HepG2 (cell line): Measurements from ENCODE around the gene ANTXR1. TPM values are rescaled to one million over a fixed set of nuclear protein-coding genes. Genes with fewer than 3 reads are reported as not detected.

Experiments
- ARID4A ChIP-seq: sonication (generic); formaldehyde crosslinking; IDR thresholded peaks from 2 replicates; pipeline ENCODE4 v1.5.0; 2020; ENCODE audit warnings: mild to moderate bottlenecking, missing genetic modification reagents, borderline replicate concordance
- CBX1 ChIP-seq: IDR thresholded peaks from one replicate; pipeline ENCODE4 v1.6.1; 2016; ENCODE audit warnings: antibody characterized with exemption, low read depth
- CBX5 ChIP-seq: sonication (generic); formaldehyde crosslinking; IDR thresholded peaks from 2 replicates; pipeline ENCODE4 v1.4.0; 2020; ENCODE audit warnings: missing genetic modification reagents, borderline replicate concordance
- CENPT ChIP-seq: sonication (generic); formaldehyde crosslinking; IDR thresholded peaks from 2 replicates; pipeline ENCODE4 v1.8.0; 2022; ENCODE audit warnings: low read depth, mild to moderate bottlenecking, moderate library complexity, missing genetic modification reagents
- FOXJ3 ChIP-seq: sonication (generic); formaldehyde crosslinking; IDR thresholded peaks from 2 replicates; pipeline ENCODE4 v1.4.0; 2020; ENCODE audit warnings: missing genetic modification reagents, mild to moderate bottlenecking, borderline replicate concordance
- TCF7 ChIP-seq: sonication (generic); IDR thresholded peaks from 2 replicates; pipeline ENCODE4 v1.6.1; 2016; ENCODE audit warnings: antibody characterized with exemption, low read depth
- XRCC5 ChIP-seq: fragments of 200-400 bp; formaldehyde crosslinking; optimal IDR thresholded peaks from 2 replicates; pipeline ENCODE3; 2017; ENCODE audit warnings: mild to moderate bottlenecking, low read length
- ZNF234 ChIP-seq: sonication (generic); formaldehyde crosslinking; conservative IDR thresholded peaks from 2 replicates; pipeline ENCODE4 v1.5.1; 2020; ENCODE audit warnings: mild to moderate bottlenecking, missing genetic modification reagents
- ZNF292 ChIP-seq: sonication (generic); formaldehyde crosslinking; IDR thresholded peaks from 2 replicates; pipeline ENCODE4 v1.8.1; 2022; ENCODE audit warnings: mild to moderate bottlenecking, low read depth, missing genetic modification reagents, borderline replicate concordance
- ZNF556 ChIP-seq: sonication (generic); formaldehyde crosslinking; IDR thresholded peaks from 2 replicates; pipeline ENCODE4 v1.4.0; 2020; ENCODE audit warnings: mild to moderate bottlenecking, missing genetic modification reagents, borderline replicate concordance
- ZNF572 ChIP-seq: sonication (generic); formaldehyde crosslinking; IDR thresholded peaks from 2 replicates; pipeline ENCODE4 v1.5.1; 2020; ENCODE audit warnings: mild to moderate bottlenecking, missing genetic modification reagents
- ZNF777 ChIP-seq: sonication (generic); formaldehyde crosslinking; IDR thresholded peaks from 2 replicates; pipeline ENCODE4 v1.4.0; 2020; ENCODE audit warnings: missing genetic modification reagents
- polyA plus RNA-seq, 8 experiments: library from polyadenylated mRNA; depleted of rRNA in 3 of 8; stranded (reverse) in 7 of 8; unstranded in 1 of 8; fragments of >200 nt; fragmentation: Illumina TruSeq in 4 of 8; extraction: Trizol in 4 of 8; gene quantifications; 2 replicates each; pipeline versions ENCODE4 v1.2.1 to v1.2.3, GENCODE V29; 2011 to 2016; ENCODE audit warnings: low read depth in 4 of 8, missing spikeins in 1 of 8, mixed read lengths in 1 of 8; ENCODE audit not compliant: insufficient read depth in 1 of 8
- total RNA-seq, 5 experiments: library from RNA; depleted of rRNA; stranded (reverse); fragments of >200 nt; fragmentation: Illumina TruSeq; extraction: Trizol; gene quantifications; 2 replicates each; pipeline ENCODE4 v1.2.3, GENCODE V29; 2016; ENCODE audit warnings: low read depth in 1 of 5
- TF ChIP-seq, protein P1 (sequence below), 2 experiments: sonication (generic) in 1 of 2; formaldehyde crosslinking in 1 of 2; IDR thresholded peaks; 2 replicates each; pipeline versions ENCODE4 v1.4.0 to v1.6.1; 2016 to 2020; ENCODE audit warnings: borderline replicate concordance in 1 of 2, low read depth in 1 of 2, mild to moderate bottlenecking in 1 of 2, missing genetic modification reagents in 1 of 2
- TF ChIP-seq, protein P2 (sequence below): IDR thresholded peaks from 2 replicates; pipeline ENCODE4 v1.6.1; 2016; ENCODE audit warnings: low read depth, missing genetic modification reagents, missing compliant biosample characterization

ANTXR1 gene
- total and polyA plus RNA-seq, 2 of the 13 experiments (the other 11 are each of a cell fraction or from before 2014, with no cell fraction given): 4.5 to 12.7 TPM

GRCh38 chr2:69166812-69167468 lies 154.0 kb downstream of the ANTXR1 start (continued):
- TF ChIP-seq, protein P1, sequence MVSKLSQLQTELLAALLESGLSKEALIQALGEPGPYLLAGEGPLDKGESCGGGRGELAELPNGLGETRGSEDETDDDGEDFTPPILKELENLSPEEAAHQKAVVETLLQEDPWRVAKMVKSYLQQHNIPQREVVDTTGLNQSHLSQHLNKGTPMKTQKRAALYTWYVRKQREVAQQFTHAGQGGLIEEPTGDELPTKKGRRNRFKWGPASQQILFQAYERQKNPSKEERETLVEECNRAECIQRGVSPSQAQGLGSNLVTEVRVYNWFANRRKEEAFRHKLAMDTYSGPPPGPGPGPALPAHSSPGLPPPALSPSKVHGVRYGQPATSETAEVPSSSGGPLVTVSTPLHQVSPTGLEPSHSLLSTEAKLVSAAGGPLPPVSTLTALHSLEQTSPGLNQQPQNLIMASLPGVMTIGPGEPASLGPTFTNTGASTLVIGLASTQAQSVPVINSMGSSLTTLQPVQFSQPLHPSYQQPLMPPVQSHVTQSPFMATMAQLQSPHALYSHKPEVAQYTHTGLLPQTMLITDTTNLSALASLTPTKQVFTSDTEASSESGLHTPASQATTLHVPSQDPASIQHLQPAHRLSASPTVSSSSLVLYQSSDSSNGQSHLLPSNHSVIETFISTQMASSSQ (IDR thresholded peaks at IDR 0.05; ENCODE audit: low read depth): 0 out of 2 replicates have a peak, but pooled peaks have one; percentile 18
- TF ChIP-seq, protein P1 (CRISPR knock-in tag; IDR thresholded peaks at IDR 0.05; ENCODE audit: borderline replicate concordance): peak; percentile 57; the same call in 1 of the 2 replicates
- peak; percentile 20; the same call in 1 of the 2 replicates for TF ChIP-seq CBX5 (CRISPR knock-in tag)
- peak; percentile 54; the same call in 1 of the 2 replicates for TF ChIP-seq ARID4A (CRISPR knock-in tag)
- peak; percentile 18 for TF ChIP-seq XRCC5
- peak; percentile 96; the same call in 1 of the 2 replicates for TF ChIP-seq FOXJ3 (CRISPR knock-in tag)
- no peak for TF ChIP-seq ZNF572 (CRISPR knock-in tag)
- TF ChIP-seq TCF7: peak; percentile 73
- TF ChIP-seq ZNF556 (CRISPR knock-in tag): peak; percentile 74; the same call in 1 of the 2 replicates
- no peak for TF ChIP-seq ZNF777 (CRISPR knock-in tag)
- no peak for TF ChIP-seq CENPT (CRISPR knock-in tag)
- peak; percentile 80; the same call in 1 of the 2 replicates for TF ChIP-seq ZNF292 (CRISPR knock-in tag)
- TF ChIP-seq, protein P2, sequence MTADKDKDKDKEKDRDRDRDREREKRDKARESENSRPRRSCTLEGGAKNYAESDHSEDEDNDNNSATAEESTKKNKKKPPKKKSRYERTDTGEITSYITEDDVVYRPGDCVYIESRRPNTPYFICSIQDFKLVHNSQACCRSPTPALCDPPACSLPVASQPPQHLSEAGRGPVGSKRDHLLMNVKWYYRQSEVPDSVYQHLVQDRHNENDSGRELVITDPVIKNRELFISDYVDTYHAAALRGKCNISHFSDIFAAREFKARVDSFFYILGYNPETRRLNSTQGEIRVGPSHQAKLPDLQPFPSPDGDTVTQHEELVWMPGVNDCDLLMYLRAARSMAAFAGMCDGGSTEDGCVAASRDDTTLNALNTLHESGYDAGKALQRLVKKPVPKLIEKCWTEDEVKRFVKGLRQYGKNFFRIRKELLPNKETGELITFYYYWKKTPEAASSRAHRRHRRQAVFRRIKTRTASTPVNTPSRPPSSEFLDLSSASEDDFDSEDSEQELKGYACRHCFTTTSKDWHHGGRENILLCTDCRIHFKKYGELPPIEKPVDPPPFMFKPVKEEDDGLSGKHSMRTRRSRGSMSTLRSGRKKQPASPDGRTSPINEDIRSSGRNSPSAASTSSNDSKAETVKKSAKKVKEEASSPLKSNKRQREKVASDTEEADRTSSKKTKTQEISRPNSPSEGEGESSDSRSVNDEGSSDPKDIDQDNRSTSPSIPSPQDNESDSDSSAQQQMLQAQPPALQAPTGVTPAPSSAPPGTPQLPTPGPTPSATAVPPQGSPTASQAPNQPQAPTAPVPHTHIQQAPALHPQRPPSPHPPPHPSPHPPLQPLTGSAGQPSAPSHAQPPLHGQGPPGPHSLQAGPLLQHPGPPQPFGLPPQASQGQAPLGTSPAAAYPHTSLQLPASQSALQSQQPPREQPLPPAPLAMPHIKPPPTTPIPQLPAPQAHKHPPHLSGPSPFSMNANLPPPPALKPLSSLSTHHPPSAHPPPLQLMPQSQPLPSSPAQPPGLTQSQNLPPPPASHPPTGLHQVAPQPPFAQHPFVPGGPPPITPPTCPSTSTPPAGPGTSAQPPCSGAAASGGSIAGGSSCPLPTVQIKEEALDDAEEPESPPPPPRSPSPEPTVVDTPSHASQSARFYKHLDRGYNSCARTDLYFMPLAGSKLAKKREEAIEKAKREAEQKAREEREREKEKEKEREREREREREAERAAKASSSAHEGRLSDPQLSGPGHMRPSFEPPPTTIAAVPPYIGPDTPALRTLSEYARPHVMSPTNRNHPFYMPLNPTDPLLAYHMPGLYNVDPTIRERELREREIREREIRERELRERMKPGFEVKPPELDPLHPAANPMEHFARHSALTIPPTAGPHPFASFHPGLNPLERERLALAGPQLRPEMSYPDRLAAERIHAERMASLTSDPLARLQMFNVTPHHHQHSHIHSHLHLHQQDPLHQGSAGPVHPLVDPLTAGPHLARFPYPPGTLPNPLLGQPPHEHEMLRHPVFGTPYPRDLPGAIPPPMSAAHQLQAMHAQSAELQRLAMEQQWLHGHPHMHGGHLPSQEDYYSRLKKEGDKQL (CRISPR knock-in tag): peak; percentile 83
- TF ChIP-seq CBX1: peak; percentile 68
- no peak for TF ChIP-seq ZNF234 (CRISPR knock-in tag)
